Measurements from ENCODE around the gene TAS2R60. TPM values are rescaled to one million over a fixed set of nuclear protein-coding genes. Genes with fewer than 3 reads are reported as not detected.

The TAS2R60 gene
- total and polyA plus RNA-seq, 9 of the 15 experiments (the other 6 are each of a cell fraction or from before 2014, with no cell fraction given): 0.08 TPM; not detected in 8

- in situ Hi-C loops (cut with MboI) (no loop called here), intact Hi-C loops (cut with micrococcal nuclease) (no loop called here)
- Histone ChIP-seq H3K9ac (ENCODE audit: insufficient read depth in 1 of 2, low read depth in 2 of 2, low read length in 2 of 2) (no peak overlapping the region), H3K27ac (ENCODE audit: extremely low read depth, low read depth, low read length) (no peak overlapping the region), H4K20me1 (replicated peaks; ENCODE audit: control insufficient read depth, insufficient read depth, low read length) (no peaks in the 10 kb centered on the region), H2AFZ (ENCODE audit: low read depth, low read length) (no peak overlapping the region), H3K36me3 (ENCODE audit: control insufficient read depth, insufficient read depth, low read length) (no peaks in the 10 kb centered on the region), H3K4me3 (no peak overlapping the region), H3K9me1 (ENCODE audit: control insufficient read depth, insufficient read depth, low read length) (no peaks in the 10 kb centered on the region), H3K79me2 (ENCODE audit: control insufficient read depth, insufficient read depth, low read length) (no peaks in the 10 kb centered on the region), H3K27me3 (ENCODE audit: control insufficient read depth in 2 of 2, insufficient read depth in 2 of 2, low read length in 2 of 2) (peaks cover 2 to 6% of the 10 kb centered on the region in 2 experiments; a peak in 2 of 5 replicates), H3K4me1 (replicated peaks in 1 of 2; ENCODE audit: control insufficient read depth in 2 of 2, insufficient read depth in 2 of 2, low read length in 2 of 2) (no peaks in the 10 kb centered on the region), H3K4me2 (ENCODE audit: insufficient read depth, low read length) (no peak overlapping the region), H3K9me3 (replicated peaks; ENCODE audit: control insufficient read depth, insufficient read depth, low read depth, low read length) (peaks cover 6% of the 10 kb centered on the region; the same call in 1 of the 2 replicates)
- no peak for DNase-seq (ENCODE audit: extremely low read depth in 1 of 4, low spot score in 3 of 4)
- ChIA-PET CTCF (ENCODE audit: low intra/inter-chr PET ratio) (no interaction called here), POLR2A (no interaction called here)
- no peak for FAIRE-seq
- BruUV-seq (replicated peaks): no TSS peak
- TF ChIP-seq HEY1 (CRISPR knock-in tag; IDR thresholded peaks at IDR 0.05; ENCODE audit: borderline replicate concordance): no peak
- TF ChIP-seq, protein P1, sequence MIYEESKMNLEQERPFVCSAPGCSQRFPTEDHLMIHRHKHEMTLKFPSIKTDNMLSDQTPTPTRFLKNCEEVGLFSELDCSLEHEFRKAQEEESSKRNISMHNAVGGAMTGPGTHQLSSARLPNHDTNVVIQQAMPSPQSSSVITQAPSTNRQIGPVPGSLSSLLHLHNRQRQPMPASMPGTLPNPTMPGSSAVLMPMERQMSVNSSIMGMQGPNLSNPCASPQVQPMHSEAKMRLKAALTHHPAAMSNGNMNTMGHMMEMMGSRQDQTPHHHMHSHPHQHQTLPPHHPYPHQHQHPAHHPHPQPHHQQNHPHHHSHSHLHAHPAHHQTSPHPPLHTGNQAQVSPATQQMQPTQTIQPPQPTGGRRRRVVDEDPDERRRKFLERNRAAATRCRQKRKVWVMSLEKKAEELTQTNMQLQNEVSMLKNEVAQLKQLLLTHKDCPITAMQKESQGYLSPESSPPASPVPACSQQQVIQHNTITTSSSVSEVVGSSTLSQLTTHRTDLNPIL (CRISPR knock-in tag; IDR thresholded peaks at IDR 0.05): no peak
- TF ChIP-seq JUN (IDR thresholded peaks at IDR 0.05; ENCODE audit: borderline replicate concordance, low read depth, low read length): no peak
- no peak for TF ChIP-seq JUN (CRISPR knock-in tag; IDR thresholded peaks at IDR 0.05; ENCODE audit: borderline replicate concordance)
- TF ChIP-seq SMARCA5 (IDR thresholded peaks at IDR 0.05): no peak
- TF ChIP-seq ID3 (CRISPR knock-in tag; IDR thresholded peaks at IDR 0.05): no peak
- no peak for TF ChIP-seq ID3 (tag; IDR thresholded peaks at IDR 0.05)
- no peak for TF ChIP-seq ZNF79 (CRISPR knock-in tag; IDR thresholded peaks at IDR 0.05; ENCODE audit: low read depth)
- TF ChIP-seq ZNF431 (CRISPR knock-in tag; IDR thresholded peaks at IDR 0.05): no peak
- TF ChIP-seq, protein P2, sequence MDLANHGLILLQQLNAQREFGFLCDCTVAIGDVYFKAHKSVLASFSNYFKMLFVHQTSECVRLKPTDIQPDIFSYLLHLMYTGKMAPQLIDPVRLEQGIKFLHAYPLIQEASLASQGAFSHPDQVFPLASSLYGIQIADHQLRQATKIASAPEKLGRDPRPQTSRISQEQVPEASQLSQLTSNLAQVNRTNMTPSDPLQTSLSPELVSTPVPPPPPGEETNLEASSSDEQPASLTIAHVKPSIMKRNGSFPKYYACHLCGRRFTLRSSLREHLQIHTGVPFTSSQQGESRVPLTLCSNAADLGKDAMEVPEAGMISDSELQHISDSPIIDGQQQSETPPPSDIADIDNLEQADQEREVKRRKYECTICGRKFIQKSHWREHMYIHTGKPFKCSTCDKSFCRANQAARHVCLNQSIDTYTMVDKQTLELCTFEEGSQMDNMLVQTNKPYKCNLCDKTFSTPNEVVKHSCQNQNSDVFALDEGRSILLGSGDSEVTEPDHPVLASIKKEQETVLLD (IDR thresholded peaks at IDR 0.05): no peak
- WGBS (ENCODE audit: insufficient coverage, low coverage, missing lambda C conversion rate): 5% methylated on average over 1 of the region's 1 CpG
- ATAC-seq: no peak
Observed at GRCh38 chr7:143459359-143459758, 16.1 kb downstream of the TAS2R60 start.
